T-cell (primary cell): ENCODE results near the gene COL9A1. TPM values are rescaled to one million over a fixed set of nuclear protein-coding genes. Genes with fewer than 3 reads are reported as not detected.
"Not testable (repeated sequence)": the region's sequence is repeated elsewhere in the genome, so short reads cannot be mapped to it uniquely, and the experiment has no call there.

ENCODE experiments used
- ATAC-seq, 4 experiments: fragments of 200-7000 bp in 3 of 4; fragments of 150-1000 bp in 1 of 4; cut with Tn5 transposase; replicated peaks in 1 of 4; 1 replicate in 3 of 4; 2 replicates in 1 of 4; pipeline ENCODE4 v1.10.0; 2021; ENCODE audit warnings: moderate library complexity in 3 of 4, mild to moderate bottlenecking in 2 of 4, moderate number of reproducible peaks in 1 of 4
- CTCF ChIA-PET, 2 donors: fragments of 300-600 bp; sonication (Branson Sonifier 250); formaldehyde crosslinking; loops; one replicate each; lab custom pipeline; 2022; ENCODE audit warnings: antibody characterized with exemption in 2 of 2; lab: Charles Lee
- POLR2A ChIA-PET, 2 donors: fragments of 300-600 bp; sonication (Branson Sonifier 250); formaldehyde crosslinking; loops; one replicate each; lab custom pipeline; 2022; ENCODE audit warnings: antibody characterized with exemption in 2 of 2; lab: Charles Lee
- DNase-seq, 35 experiments: peaks; one replicate each; pipeline versions ENCODE4 v3.0.0 to v3.0.0-alpha.2; 2013 to 2023
- H3K27ac ChIP-seq: one replicate; pipeline ENCODE4 v1.5.1; 2013; ENCODE audit warnings: low read length
- H3K27me3 ChIP-seq, 2 experiments: replicated peaks in 1 of 2; 1 replicate in 1 of 2; 2 replicates in 1 of 2; pipeline versions ENCODE4 v1.6.1 to v1.7.0; 2013; ENCODE audit warnings: low read length in 1 of 2, mixed read lengths in 1 of 2; ENCODE audit not compliant: control insufficient read depth in 2 of 2, insufficient read depth in 2 of 2; ENCODE audit errors: extremely low read depth in 1 of 2
- H3K36me3 ChIP-seq, 2 donors: 1 replicate in 1 of 2; 2 replicates in 1 of 2; pipeline versions ENCODE4 v1.6.1 to v1.7.0; 2013; ENCODE audit warnings: low read length in 1 of 2; ENCODE audit not compliant: control insufficient read depth in 2 of 2, insufficient read depth in 1 of 2; ENCODE audit errors: extremely low read depth in 1 of 2
- H3K4me1 ChIP-seq, 2 experiments: 1 replicate in 1 of 2; 2 replicates in 1 of 2; pipeline versions ENCODE4 v1.6.1 to v1.7.0; 2013; ENCODE audit warnings: low read length in 2 of 2, mixed read lengths in 1 of 2; ENCODE audit not compliant: insufficient read depth in 2 of 2, control insufficient read depth in 1 of 2; ENCODE audit errors: extremely low read depth in 1 of 2
- H3K4me3 ChIP-seq, 2 donors: 1 replicate in 1 of 2; 2 replicates in 1 of 2; pipeline versions ENCODE4 v1.5.1 to v1.7.0; 2013; ENCODE audit warnings: mild to moderate bottlenecking in 2 of 2, low read length in 1 of 2, moderate library complexity in 1 of 2; ENCODE audit not compliant: control insufficient read depth in 1 of 2; ENCODE audit errors: extremely low read depth in 1 of 2
- H3K9me3 ChIP-seq: 2 replicates; pipeline ENCODE4 v1.7.0; 2013
- H3K27ac Mint-ChIP-seq, 2 donors: one replicate each; pipeline ENCODE4 v1.8.0; 2020 to 2021; ENCODE audit warnings: mild to moderate bottlenecking in 2 of 2, mixed read lengths in 2 of 2
- H3K27me3 Mint-ChIP-seq, 2 donors: one replicate each; pipeline ENCODE4 v1.8.0; 2021 to 2022; ENCODE audit warnings: mixed read lengths in 2 of 2
- H3K36me3 Mint-ChIP-seq: one replicate; pipeline ENCODE4 v1.8.0; 2021; ENCODE audit warnings: mixed read lengths
- H3K4me1 Mint-ChIP-seq, 3 donors: one replicate each; pipeline ENCODE4 v1.8.0; 2020 to 2022; ENCODE audit warnings: mixed read lengths in 3 of 3, mild to moderate bottlenecking in 1 of 3
- H3K4me3 Mint-ChIP-seq, 3 donors: one replicate each; pipeline ENCODE4 v1.8.0; 2020 to 2022; ENCODE audit warnings: mild to moderate bottlenecking in 3 of 3, mixed read lengths in 3 of 3, moderate library complexity in 3 of 3
- H3K9me3 Mint-ChIP-seq, 3 donors: one replicate each; pipeline ENCODE4 v1.8.0; 2020 to 2022; ENCODE audit warnings: mixed read lengths in 3 of 3
- WGBS: methylation state at CpG from one replicate; pipeline ENCODE4 v1.1.5; 2013; ENCODE audit warnings: missing lambda C conversion rate; ENCODE audit not compliant: insufficient coverage; 5-methylcytosine and 5-hydroxymethylcytosine counted together
- total RNA-seq, 35 experiments: library from RNA in 6 of 35; stranded (reverse) in 6 of 35; fragments of 120-200 nt in 1 of 35; gene quantifications; one replicate each; pipeline versions ENCODE4 v1.2.1 to v1.2.4 and lab custom pipeline; 2013 to 2026

The COL9A1 gene
- not detected for total RNA-seq
- 0.06 TPM for total RNA-seq (2013)
- 0 to 0.14 (median 0) reads per million in 29 experiments for total RNA-seq (lab: John Stamatoyannopoulos, UW)

- Histone ChIP-seq H3K4me1 (no peaks in the 10 kb centered on the region), H3K27ac (no peak within 1 kb of the TSS), H3K9me3 (no peaks in the 10 kb centered on the region), H3K27me3 (peaks cover 0 to 7% of the 10 kb centered on the region in 2 experiments), H3K4me3 (no peak within 1 kb of the TSS), H3K36me3 (no peaks in the 10 kb centered on the region)
- POLR2A ChIA-PET = no interaction called here
- WGBS = 78% methylated on average over 3 of the region's 5 CpGs
- CTCF ChIA-PET = no interaction called here
- Mint-ChIP-seq H3K27me3 (peaks cover 34 to 37% of the 10 kb centered on the region in 2 donors), H3K9me3 (no peaks in the 10 kb centered on the region), H3K27ac (peak within 1 kb of the TSS in 1 of 2 donors; percentile 13), H3K4me3 (no peak within 1 kb of the TSS), H3K4me1 (no peaks in the 10 kb centered on the region), H3K36me3 (no peaks in the 10 kb centered on the region)
- no peak for ATAC-seq
- no peak for DNase-seq
Measured at GRCh38 chr6:70303034-70303525, at the start of gene COL9A1. COL9A1 (minus strand) TSS chr6:70303084; CDS start chr6:70302924, 160 bp downstream.

GRCh38 chr6:70351461-70351860, 48.6 kb upstream of the COL9A1 start:
- Histone ChIP-seq H3K27ac (no peak overlapping the region), H3K4me1 (no peaks in the 10 kb centered on the region), H3K9me3 (no peaks in the 10 kb centered on the region), H3K27me3 (peaks cover 0 to 15% of the 10 kb centered on the region in 2 experiments), H3K36me3 (no peaks in the 10 kb centered on the region), H3K4me3 (no peak overlapping the region)
- H3K27ac Mint-ChIP-seq = no peak overlapping the region
- H3K9me3 Mint-ChIP-seq = no peaks in the 10 kb centered on the region
- DNase-seq (no peak), ATAC-seq (no peak)
- WGBS = no CpG with 5 or more reads among the region's 4 CpGs
- H3K4me3 Mint-ChIP-seq = no peak overlapping the region
- CTCF ChIA-PET = no interaction called here
- no peaks in the 10 kb centered on the region for H3K36me3 Mint-ChIP-seq
- H3K27me3 Mint-ChIP-seq = peaks cover 2 to 10% of the 10 kb centered on the region in 2 donors
- no peaks in the 10 kb centered on the region for H3K4me1 Mint-ChIP-seq
- POLR2A ChIA-PET = no interaction called here

- Mint-ChIP-seq H3K27ac (no peak overlapping the region), H3K36me3 (no peaks in the 10 kb centered on the region), H3K4me3 (no peak overlapping the region), H3K9me3 (no peaks in the 10 kb centered on the region), H3K27me3 (peaks cover 20 to 22% of the 10 kb centered on the region in 2 donors), H3K4me1 (no peaks in the 10 kb centered on the region)
- CTCF ChIA-PET = no interaction called here
- DNase-seq (no peak), ATAC-seq (no peak)
- Histone ChIP-seq H3K4me1 (no peaks in the 10 kb centered on the region), H3K9me3 (no peaks in the 10 kb centered on the region), H3K27ac (no peak overlapping the region), H3K4me3 (no peak overlapping the region), H3K36me3 (no peaks in the 10 kb centered on the region), H3K27me3 (peaks cover 0 to 23% of the 10 kb centered on the region in 2 experiments)
- POLR2A ChIA-PET = no interaction called here
- WGBS = 67% methylated on average over 1 of the region's 1 CpG
Measured at GRCh38 chr6:70345619-70346018, 42.7 kb upstream of the COL9A1 start.

- Mint-ChIP-seq H3K27me3 (peaks cover 20 to 21% of the 10 kb centered on the region in 2 donors), H3K4me1 (no peaks in the 10 kb centered on the region), H3K4me3 (no peak overlapping the region), H3K27ac (no peak overlapping the region), H3K9me3 (peaks cover 0 to 3% (median 0%) of the 10 kb centered on the region in 3 donors), H3K36me3 (no peaks in the 10 kb centered on the region)
- ChIA-PET CTCF (no interaction called here), POLR2A (no interaction called here)
- Histone ChIP-seq H3K27ac (no peak overlapping the region), H3K4me1 (no peaks in the 10 kb centered on the region), H3K4me3 (no peak overlapping the region), H3K27me3 (peaks cover 0 to 25% of the 10 kb centered on the region in 2 experiments), H3K36me3 (no peaks in the 10 kb centered on the region), H3K9me3 (no peaks in the 10 kb centered on the region)
- WGBS = no CpG with 5 or more reads among the region's 2 CpGs
- DNase-seq = no peak
- ATAC-seq = no peak
Measured at GRCh38 chr6:70343313-70343712, 40.4 kb upstream of the COL9A1 start.

- H3K4me3 Mint-ChIP-seq, CTCF ChIA-PET, H3K9me3 Mint-ChIP-seq, DNase-seq, H3K27ac Mint-ChIP-seq, H3K4me3 ChIP-seq, ATAC-seq, H3K9me3 ChIP-seq, H3K4me1 Mint-ChIP-seq, H3K36me3 ChIP-seq, POLR2A ChIA-PET, H3K27ac ChIP-seq, H3K4me1 ChIP-seq, H3K36me3 Mint-ChIP-seq: not testable (repeated sequence)
- peaks cover 15 to 29% of the 10 kb centered on the region in 2 donors for H3K27me3 Mint-ChIP-seq
- 86% methylated on average over 2 of the region's 2 CpGs for WGBS
- peaks cover 0 to 17% of the 10 kb centered on the region in 2 experiments for H3K27me3 ChIP-seq
Measured at GRCh38 chr6:70339810-70340209, 36.9 kb upstream of the COL9A1 start.

GRCh38 chr6:70338775-70339174, 35.9 kb upstream of the COL9A1 start:
- Mint-ChIP-seq H3K27ac (no peak overlapping the region), H3K4me1 (no peaks in the 10 kb centered on the region), H3K27me3 (peaks cover 16 to 23% of the 10 kb centered on the region in 2 donors), H3K4me3 (no peak overlapping the region), H3K36me3 (no peaks in the 10 kb centered on the region), H3K9me3 (peaks cover 0 to 7% (median 0%) of the 10 kb centered on the region in 3 donors)
- H3K27ac ChIP-seq = no peak overlapping the region
- H3K4me3 ChIP-seq = no peak overlapping the region
- CTCF ChIA-PET = interaction anchor here in 1 of 2 donors (0.9 kb wide), 1 partner anchor 29 kb away, joined by 5 read pairs; no protein-coding TSS in a partner anchor
- H3K9me3 ChIP-seq = no peaks in the 10 kb centered on the region
- no peaks in the 10 kb centered on the region for H3K36me3 ChIP-seq
- H3K27me3 ChIP-seq = peaks cover 0 to 17% of the 10 kb centered on the region in 2 experiments
- POLR2A ChIA-PET = no interaction called here
- no peak for ATAC-seq
- no peak for DNase-seq
- H3K4me1 ChIP-seq = no peaks in the 10 kb centered on the region

GRCh38 chr6:70337743-70338105, 34.8 kb upstream of the COL9A1 start:
- Histone ChIP-seq H3K27me3 (peaks cover 0 to 17% of the 10 kb centered on the region in 2 experiments), H3K9me3 (no peaks in the 10 kb centered on the region), H3K27ac (no peak overlapping the region), H3K4me1 (no peaks in the 10 kb centered on the region), H3K36me3 (no peaks in the 10 kb centered on the region), H3K4me3 (no peak overlapping the region)
- Mint-ChIP-seq H3K4me1 (no peaks in the 10 kb centered on the region), H3K36me3 (no peaks in the 10 kb centered on the region), H3K4me3 (no peak overlapping the region), H3K27me3 (peaks cover 25 to 26% of the 10 kb centered on the region in 2 donors), H3K9me3 (peaks cover 0 to 12% (median 0%) of the 10 kb centered on the region in 3 donors), H3K27ac (no peak overlapping the region)
- POLR2A ChIA-PET = no interaction called here
- CTCF ChIA-PET = no interaction called here
- DNase-seq = no peak
- no peak for ATAC-seq
- no CpG with 5 or more reads among the region's 3 CpGs for WGBS
